ENCODE measurements around the gene MAPK10.
A peak's percentile ranks its signal among the peaks of the same experiment; 100 is the strongest.
"Not testable (repeated sequence)": the region's sequence is repeated elsewhere in the genome, so short reads cannot be mapped to it uniquely, and the experiment has no call there.

Gene MAPK10

GRCh38 chr4:86089053-86089452 is 270.8 kb downstream of the MAPK10 start:
- TF ChIP-seq CTCF (IDR thresholded peaks at IDR 0.05; ENCODE audit: insufficient read depth, low read depth, low read length, missing control alignments) = no peak
- no peak overlapping the region for H3K4me3 ChIP-seq (ENCODE audit: low read length)
- DNase-seq (ENCODE audit: low read depth) = no peak

- H3K4me3 ChIP-seq (ENCODE audit: low read length); DNase-seq (ENCODE audit: low read depth): not testable (repeated sequence)
Observed at GRCh38 chr4:86075796-86076195, 284.1 kb downstream of the MAPK10 start.

- TF ChIP-seq CTCF (IDR thresholded peaks at IDR 0.05; ENCODE audit: insufficient read depth, low read depth, low read length, missing control alignments) = no peak
- no peak overlapping the region for H3K4me3 ChIP-seq (ENCODE audit: low read length)
- DNase-seq (ENCODE audit: low read depth) = no peak
Observed at GRCh38 chr4:86060341-86060740, 299.5 kb downstream of the MAPK10 start.

- DNase-seq (ENCODE audit: low read depth) = no peak
Observed at GRCh38 chr4:86058621-86059020, 301.2 kb downstream of the MAPK10 start.

GRCh38 chr4:86055898-86056297 is 304.0 kb downstream of the MAPK10 start:
- no peak overlapping the region for H3K4me3 ChIP-seq (ENCODE audit: low read length)
- peak; percentile 70 for DNase-seq (ENCODE audit: low read depth)
- no peak for TF ChIP-seq CTCF (IDR thresholded peaks at IDR 0.05; ENCODE audit: insufficient read depth, low read depth, low read length, missing control alignments)

More at GRCh38 chr4:86058621-86059020, 301.2 kb downstream of the MAPK10 start:
- TF ChIP-seq CTCF (IDR thresholded peaks at IDR 0.05; ENCODE audit: insufficient read depth, low read depth, low read length, missing control alignments) = no peak
- no peak overlapping the region for H3K4me3 ChIP-seq (ENCODE audit: low read length)

GRCh38 chr4:86054286-86055032 is 305.4 kb downstream of the MAPK10 start:
- no peak for TF ChIP-seq CTCF (IDR thresholded peaks at IDR 0.05; ENCODE audit: insufficient read depth, low read depth, low read length, missing control alignments)
- DNase-seq (ENCODE audit: low read depth) = no peak

GRCh38 chr4:86050496-86050895 is 309.4 kb downstream of the MAPK10 start:
- TF ChIP-seq CTCF (IDR thresholded peaks at IDR 0.05; ENCODE audit: insufficient read depth, low read depth, low read length, missing control alignments) = no peak
- peak; percentile 68 for DNase-seq (ENCODE audit: low read depth)
- no peak overlapping the region for H3K4me3 ChIP-seq (ENCODE audit: low read length)

More at GRCh38 chr4:86054286-86055032, 305.4 kb downstream of the MAPK10 start:
- no peak overlapping the region for H3K4me3 ChIP-seq (ENCODE audit: low read length)
